K562 (cell line): ENCODE results near the gene SEC24C. TPM values are rescaled to one million over a fixed set of nuclear protein-coding genes. Genes with fewer than 3 reads are reported as not detected.
A peak's percentile ranks its signal among the peaks of the same experiment; 100 is the strongest.

ENCODE experiments used
- ATAC-seq: fragments of 200-7000 bp; cut with Tn5 transposase; 3 replicates; pipeline ENCODE4 v1.9.1; 2020; ENCODE audit warnings: moderate library complexity
- BruUV-seq: library from RNA; stranded (reverse); fragments of 400-500 nt; replicated peaks from 2 replicates; lab custom pipeline; 2021; lab: Mats Ljungman, UMichigan
- CTCF ChIA-PET: fragments of 300-600 bp; formaldehyde crosslinking; extraction: SDS; loops from one replicate; lab custom pipeline; 2021; ENCODE audit warnings: low intra/inter-chr PET ratio; lab: Yijun Ruan, JAX
- POLR2A ChIA-PET: fragments of 300-600, 350-650 bp; sonication (Branson Sonifier 250); formaldehyde crosslinking; extraction: SDS; loops from one replicate; lab custom pipeline; 2021; ENCODE audit warnings: antibody characterized with exemption, inconsistent platforms; lab: Yijun Ruan, JAX
- DNase-seq, 4 experiments: peaks; one replicate each; pipeline versions ENCODE4 v3.0.0 to v3.0.0-alpha.2; 2011 to 2018; ENCODE audit warnings: low spot score in 3 of 4, mixed read lengths in 3 of 4; ENCODE audit errors: extremely low read depth in 1 of 4
- FAIRE-seq: peaks from 2 replicates; lab custom pipeline; 2011; peaks lifted over from hg19 to GRCh38; lab: Jason Lieb, UNC
- H2AFZ ChIP-seq: 2 replicates; pipeline ENCODE4 v1.6.0; 2011; ENCODE audit warnings: low read depth, low read length, control low read depth, inconsistent platforms
- H3K27ac ChIP-seq: fragments of 200-600 bp; 3 replicates; pipeline ENCODE4 v1.8.0; 2011; ENCODE audit warnings: low read depth, mild to moderate bottlenecking, control low read depth, inconsistent platforms, low read length, moderate library complexity, mixed read lengths; ENCODE audit errors: extremely low read depth
- H3K27me3 ChIP-seq, 2 experiments: fragments of 300-600 bp in 1 of 2; 2 replicates in 1 of 2; 3 replicates in 1 of 2; pipeline versions ENCODE4 v1.6.0 to v1.8.0; 2011; ENCODE audit warnings: inconsistent platforms in 2 of 2, low read length in 2 of 2, mild to moderate bottlenecking in 1 of 2, mixed read lengths in 1 of 2, moderate library complexity in 1 of 2; ENCODE audit not compliant: control insufficient read depth in 2 of 2, insufficient read depth in 2 of 2
- H3K36me3 ChIP-seq: fragments of 300-600 bp; 3 replicates; pipeline ENCODE4 v1.8.0; 2011; ENCODE audit warnings: mild to moderate bottlenecking, low read length, inconsistent platforms; ENCODE audit not compliant: control insufficient read depth, insufficient read depth
- H3K4me1 ChIP-seq, 2 experiments: fragments of 200-600 bp in 1 of 2; replicated peaks in 1 of 2; 2 replicates in 1 of 2; 3 replicates in 1 of 2; pipeline versions ENCODE4 v1.5.1 to v1.8.0; 2011; ENCODE audit warnings: inconsistent platforms in 2 of 2, low read length in 2 of 2, mild to moderate bottlenecking in 1 of 2, mixed read lengths in 1 of 2, moderate library complexity in 1 of 2; ENCODE audit not compliant: control insufficient read depth in 2 of 2, insufficient read depth in 2 of 2
- H3K4me2 ChIP-seq: 2 replicates; pipeline ENCODE4 v1.6.1; 2011; ENCODE audit warnings: low read length, control low read depth, inconsistent platforms, mixed read lengths; ENCODE audit not compliant: insufficient read depth
- H3K4me3 ChIP-seq: fragments of 200-600 bp; sonication (generic), shearing (Covaris generic); 2 replicates; pipeline ENCODE4 v1.5.1; 2016; ENCODE audit warnings: control low read depth, inconsistent platforms
- H3K79me2 ChIP-seq: fragments of 200-600 bp; 3 replicates; pipeline ENCODE4 v1.8.0; 2011; ENCODE audit warnings: low read length, inconsistent platforms; ENCODE audit not compliant: control insufficient read depth, insufficient read depth
- H3K9ac ChIP-seq, 2 experiments: 2 replicates each; pipeline versions ENCODE4 v1.6.0 to v1.6.1; 2011; ENCODE audit warnings: low read depth in 2 of 2, low read length in 2 of 2, control low read depth in 1 of 2, inconsistent platforms in 1 of 2, mild to moderate bottlenecking in 1 of 2, mixed read lengths in 1 of 2; ENCODE audit not compliant: insufficient read depth in 1 of 2
- H3K9me1 ChIP-seq: one replicate; pipeline ENCODE4 v1.6.0; 2011; ENCODE audit warnings: inconsistent platforms, mild to moderate bottlenecking, low read length, moderate library complexity; ENCODE audit not compliant: control insufficient read depth, insufficient read depth
- H3K9me3 ChIP-seq: replicated peaks from 2 replicates; pipeline ENCODE4 v1.5.1; 2011; ENCODE audit warnings: low read depth, low read length, inconsistent platforms; ENCODE audit not compliant: control insufficient read depth, insufficient read depth
- H4K20me1 ChIP-seq: replicated peaks from 2 replicates; pipeline ENCODE4 v1.6.1; 2011; ENCODE audit warnings: low read length, inconsistent platforms, mixed read lengths; ENCODE audit not compliant: control insufficient read depth, insufficient read depth
- CCNT2 ChIP-seq: IDR thresholded peaks from 2 replicates; pipeline ENCODE4 v1.6.1; 2011; ENCODE audit warnings: borderline replicate concordance, low read depth, mild to moderate bottlenecking, moderate library complexity, mixed read lengths, low read length; ENCODE audit not compliant: insufficient read length; ENCODE audit errors: extremely low read depth
- EZH2 ChIP-seq: IDR thresholded peaks from 2 replicates; pipeline ENCODE4 v1.6.1; 2012; ENCODE audit warnings: low read depth, mild to moderate bottlenecking, inconsistent platforms, low read length, borderline replicate concordance
- NR3C1 ChIP-seq: sonication (generic); formaldehyde crosslinking; IDR thresholded peaks from 2 replicates; pipeline ENCODE4 v1.8.1; 2022; ENCODE audit warnings: missing genetic modification reagents
- RNF219 ChIP-seq: fragments of 250-450 bp; sonication (Bioruptor Pico); IDR thresholded peaks from 2 replicates; pipeline ENCODE4 v1.5.0; 2022; ENCODE audit warnings: mild to moderate bottlenecking
- TOE1 ChIP-seq, 2 experiments: fragments of 450-650 bp in 1 of 2; sonication (generic) in 1 of 2; formaldehyde crosslinking in 1 of 2; IDR thresholded peaks; 2 replicates each; pipeline versions ENCODE4 v1.7.1 to v1.8.0; 2016 to 2022; ENCODE audit warnings: borderline replicate concordance in 2 of 2, mild to moderate bottlenecking in 2 of 2, antibody characterized with exemption in 1 of 2, inconsistent platforms in 1 of 2, low read depth in 1 of 2, missing genetic modification reagents in 1 of 2, moderate library complexity in 1 of 2
- ZNF830 ChIP-seq: fragments of 250-450 bp; sonication (Bioruptor Pico); IDR thresholded peaks from 2 replicates; pipeline ENCODE4 v1.5.0; 2021; ENCODE audit warnings: mild to moderate bottlenecking
- WGBS: fragments of 100-300 bp; shearing (Covaris generic); methylation state at CpG from one replicate; pipeline ENCODE4 v1.1.6; 2016; ENCODE audit warnings: low coverage, mixed read lengths; ENCODE audit not compliant: insufficient coverage; ENCODE audit errors: missing lambda C conversion rate; 5-methylcytosine and 5-hydroxymethylcytosine counted together
- in situ Hi-C: fragments of 300-500 bp; cut with MboI; formaldehyde crosslinking; loops from 4 replicates; pipeline ENCODE4 v1.15.0; 2018; ENCODE audit warnings: inconsistent platforms, mixed read lengths
- intact Hi-C: fragments of 100-400 bp; cut with micrococcal nuclease; formaldehyde crosslinking; loops from 2 replicates; pipeline ENCODE4 v1.14.2; 2022
- polyA plus RNA-seq, 8 experiments: library from polyadenylated mRNA; depleted of rRNA in 4 of 8; stranded (reverse) in 5 of 8; unstranded in 3 of 8; fragments of >200 nt; fragmentation: Nextera tagmentation in 2 of 8; fragmentation: Illumina TruSeq in 1 of 8; extraction: Ambion mirVana in 2 of 8; extraction: Trizol in 1 of 8; gene quantifications; 2 replicates each; pipeline versions ENCODE4 v1.2.1 to v1.2.3, GENCODE V29; 2011 to 2014; ENCODE audit warnings: inconsistent platforms in 1 of 8, missing spikeins in 1 of 8
- total RNA-seq, 7 experiments: library from RNA; depleted of rRNA in 6 of 7; stranded (reverse); fragments of >200 nt in 6 of 7; fragmentation: Illumina TruSeq in 2 of 7; extraction: Trizol in 2 of 7; gene quantifications; 2 replicates each; pipeline versions ENCODE4 v1.2.1 to v1.2.3, GENCODE V29; 2011 to 2021; ENCODE audit warnings: low replicate concordance in 1 of 7
- TF ChIP-seq, protein P1 (sequence below): IDR thresholded peaks from 2 replicates; pipeline ENCODE4 v1.6.1; 2011; ENCODE audit not compliant: insufficient read length; ENCODE audit errors: extremely low read depth
- TF ChIP-seq, protein P2 (sequence below): fragments of 200-800 bp; sonication (Bioruptor generic); IDR thresholded peaks from 2 replicates; pipeline ENCODE4 v1.6.1; 2017; ENCODE audit warnings: missing genetic modification characterization, missing compliant biosample characterization
- TF ChIP-seq, protein P3 (sequence below), 3 experiments: fragments of 200-800 bp in 1 of 3; fragments of 250-450 bp in 1 of 3; fragments of 450-650 bp in 1 of 3; sonication (Bioruptor Pico) in 1 of 3; sonication (Bioruptor generic) in 1 of 3; formaldehyde crosslinking in 1 of 3; IDR thresholded peaks; 2 replicates each; pipeline versions ENCODE4 v1.6.1 to v1.8.0; 2016 to 2022; ENCODE audit warnings: mild to moderate bottlenecking in 2 of 3, missing genetic modification characterization in 2 of 3, missing compliant biosample characterization in 1 of 3, moderate library complexity in 1 of 3

Gene SEC24C
- total and polyA plus RNA-seq, 9 of the 15 experiments (the other 6 are each of a cell fraction or from before 2014, with no cell fraction given), result 19.0 to 115 (median 70.5) TPM

DNA sequence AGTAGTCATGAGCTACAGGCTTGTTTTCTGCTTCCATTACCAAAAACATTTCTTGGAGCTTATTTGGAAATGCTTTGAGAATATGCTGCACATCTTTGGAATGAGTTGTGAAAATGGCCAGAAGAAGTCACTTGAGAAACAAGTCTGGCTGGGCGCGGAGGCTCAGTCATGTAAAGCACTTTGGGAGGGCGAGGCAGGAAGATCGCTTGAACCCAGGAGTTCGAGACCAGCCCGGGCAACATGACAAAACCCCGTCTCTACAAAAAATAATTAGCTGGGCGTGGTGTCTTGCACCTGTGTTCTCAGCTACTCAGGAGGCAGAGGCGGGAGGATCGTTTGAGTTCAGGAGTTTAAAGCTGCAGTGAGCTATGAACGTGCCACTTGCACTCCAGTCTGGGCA lies 36.8 kb downstream of the SEC24C start:
- Histone ChIP-seq H3K4me1 (peaks cover 13 to 24% of the 10 kb centered on the region in 2 experiments), H3K9me1 (no peaks in the 10 kb centered on the region), H3K36me3 (peaks cover 47% of the 10 kb centered on the region), H3K9me3 (no peaks in the 10 kb centered on the region), H3K9ac (peak overlapping the region; percentile 95 to 96), H2AFZ (peak overlapping the region; percentile 60; the same call in 1 of the 2 replicates), H4K20me1 (no peaks in the 10 kb centered on the region), H3K27me3 (no peaks in the 10 kb centered on the region), H3K4me2 (peak overlapping the region; percentile 96), H3K27ac (peak overlapping the region; percentile 92), H3K4me3 (peak overlapping the region; percentile 81), H3K79me2 (peaks cover 88% of the 10 kb centered on the region)
- POLR2A ChIA-PET, result interaction anchor here (0.7 to 6.2 kb wide), 17 partner anchors 9 to 341 kb away, joined by 3 to 113 read pairs (median 4); partner anchors contain the start of gene SEC24C
- BruUV-seq, result TSS peak; percentile 82
- peak; percentile 11 for FAIRE-seq
- in situ Hi-C loops, result no loop called here
- DNase-seq, result peak in 2 of 4 experiments; percentile 13 to 57
- CTCF ChIA-PET, result no interaction called here
- intact Hi-C loops, result loop anchor here (10.0 kb wide), 1 partner anchor 324 kb away; no protein-coding TSS in a partner anchor
- 1% methylated on average over 11 of the region's 11 CpGs for WGBS
- no peak for ATAC-seq
- TF ChIP-seq, protein P1, sequence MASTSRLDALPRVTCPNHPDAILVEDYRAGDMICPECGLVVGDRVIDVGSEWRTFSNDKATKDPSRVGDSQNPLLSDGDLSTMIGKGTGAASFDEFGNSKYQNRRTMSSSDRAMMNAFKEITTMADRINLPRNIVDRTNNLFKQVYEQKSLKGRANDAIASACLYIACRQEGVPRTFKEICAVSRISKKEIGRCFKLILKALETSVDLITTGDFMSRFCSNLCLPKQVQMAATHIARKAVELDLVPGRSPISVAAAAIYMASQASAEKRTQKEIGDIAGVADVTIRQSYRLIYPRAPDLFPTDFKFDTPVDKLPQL, result no peak
- TF ChIP-seq, protein P2, sequence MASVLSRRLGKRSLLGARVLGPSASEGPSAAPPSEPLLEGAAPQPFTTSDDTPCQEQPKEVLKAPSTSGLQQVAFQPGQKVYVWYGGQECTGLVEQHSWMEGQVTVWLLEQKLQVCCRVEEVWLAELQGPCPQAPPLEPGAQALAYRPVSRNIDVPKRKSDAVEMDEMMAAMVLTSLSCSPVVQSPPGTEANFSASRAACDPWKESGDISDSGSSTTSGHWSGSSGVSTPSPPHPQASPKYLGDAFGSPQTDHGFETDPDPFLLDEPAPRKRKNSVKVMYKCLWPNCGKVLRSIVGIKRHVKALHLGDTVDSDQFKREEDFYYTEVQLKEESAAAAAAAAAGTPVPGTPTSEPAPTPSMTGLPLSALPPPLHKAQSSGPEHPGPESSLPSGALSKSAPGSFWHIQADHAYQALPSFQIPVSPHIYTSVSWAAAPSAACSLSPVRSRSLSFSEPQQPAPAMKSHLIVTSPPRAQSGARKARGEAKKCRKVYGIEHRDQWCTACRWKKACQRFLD (CRISPR knock-in tag), result no peak
- no peak for TF ChIP-seq ZNF830 (CRISPR knock-in tag)
- peak; percentile 24 for TF ChIP-seq CCNT2
- TF ChIP-seq, protein P3, sequence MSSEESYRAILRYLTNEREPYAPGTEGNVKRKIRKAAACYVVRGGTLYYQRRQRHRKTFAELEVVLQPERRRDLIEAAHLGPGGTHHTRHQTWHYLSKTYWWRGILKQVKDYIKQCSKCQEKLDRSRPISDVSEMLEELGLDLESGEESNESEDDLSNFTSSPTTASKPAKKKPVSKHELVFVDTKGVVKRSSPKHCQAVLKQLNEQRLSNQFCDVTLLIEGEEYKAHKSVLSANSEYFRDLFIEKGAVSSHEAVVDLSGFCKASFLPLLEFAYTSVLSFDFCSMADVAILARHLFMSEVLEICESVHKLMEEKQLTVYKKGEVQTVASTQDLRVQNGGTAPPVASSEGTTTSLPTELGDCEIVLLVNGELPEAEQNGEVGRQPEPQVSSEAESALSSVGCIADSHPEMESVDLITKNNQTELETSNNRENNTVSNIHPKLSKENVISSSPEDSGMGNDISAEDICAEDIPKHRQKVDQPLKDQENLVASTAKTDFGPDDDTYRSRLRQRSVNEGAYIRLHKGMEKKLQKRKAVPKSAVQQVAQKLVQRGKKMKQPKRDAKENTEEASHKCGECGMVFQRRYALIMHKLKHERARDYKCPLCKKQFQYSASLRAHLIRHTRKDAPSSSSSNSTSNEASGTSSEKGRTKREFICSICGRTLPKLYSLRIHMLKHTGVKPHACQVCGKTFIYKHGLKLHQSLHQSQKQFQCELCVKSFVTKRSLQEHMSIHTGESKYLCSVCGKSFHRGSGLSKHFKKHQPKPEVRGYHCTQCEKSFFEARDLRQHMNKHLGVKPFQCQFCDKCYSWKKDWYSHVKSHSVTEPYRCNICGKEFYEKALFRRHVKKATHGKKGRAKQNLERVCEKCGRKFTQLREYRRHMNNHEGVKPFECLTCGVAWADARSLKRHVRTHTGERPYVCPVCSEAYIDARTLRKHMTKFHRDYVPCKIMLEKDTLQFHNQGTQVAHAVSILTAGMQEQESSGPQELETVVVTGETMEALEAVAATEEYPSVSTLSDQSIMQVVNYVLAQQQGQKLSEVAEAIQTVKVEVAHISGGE (CRISPR knock-in tag; IDR thresholded peaks at IDR 0.05), result 0 out of 6 replicates have a peak, but pooled peaks of 1 of the 3 experiments have one; percentile 4
- 0 out of 2 replicates have a peak, but pooled peaks have one; percentile 9 for TF ChIP-seq TOE1 (IDR thresholded peaks at IDR 0.05; ENCODE audit: borderline replicate concordance)
- TF ChIP-seq TOE1 (CRISPR knock-in tag; IDR thresholded peaks at IDR 0.05; ENCODE audit: borderline replicate concordance, low read depth), result no peak
- no peak for TF ChIP-seq NR3C1
- no peak for TF ChIP-seq EZH2
- no peak for TF ChIP-seq RNF219 (CRISPR knock-in tag)
